Omental fat pad (tissue), 4 donors: ENCODE results near the gene AZIN2. TPM values are rescaled to one million over a fixed set of nuclear protein-coding genes. Genes with fewer than 3 reads are reported as not detected.

Experiments
- ATAC-seq: fragments of 150-250 bp; one replicate; pipeline ENCODE4 v1.9.1; 2016; ENCODE audit warnings: mild to moderate bottlenecking, moderate library complexity; ENCODE audit not compliant: low FRiP score
- DNase-seq: peaks from one replicate; pipeline ENCODE4 v3.0.0-alpha.2; 2019; ENCODE audit warnings: low spot score
- total RNA-seq, 4 donors: library from RNA; depleted of rRNA; stranded (reverse); fragments of >200 nt; gene quantifications; one replicate each; pipeline ENCODE4 v1.1.0, GENCODE V29; 2016
- TF ChIP-seq, protein P1 (sequence below), 3 donors: fragments of 450-650 bp; IDR thresholded peaks; one replicate each; pipeline ENCODE4 v1.5.1; 2016 to 2017; ENCODE audit warnings: antibody characterized with exemption in 3 of 3, mild to moderate bottlenecking in 3 of 3, moderate library complexity in 2 of 3

AZIN2 gene
- total RNA-seq, 4 donors from 2014 or later, result 1.8 to 5.3 (median 3.5) TPM

GRCh38 chr1:33047839-33048305, 33.1 kb upstream of the AZIN2 start:
- TF ChIP-seq, protein P1, sequence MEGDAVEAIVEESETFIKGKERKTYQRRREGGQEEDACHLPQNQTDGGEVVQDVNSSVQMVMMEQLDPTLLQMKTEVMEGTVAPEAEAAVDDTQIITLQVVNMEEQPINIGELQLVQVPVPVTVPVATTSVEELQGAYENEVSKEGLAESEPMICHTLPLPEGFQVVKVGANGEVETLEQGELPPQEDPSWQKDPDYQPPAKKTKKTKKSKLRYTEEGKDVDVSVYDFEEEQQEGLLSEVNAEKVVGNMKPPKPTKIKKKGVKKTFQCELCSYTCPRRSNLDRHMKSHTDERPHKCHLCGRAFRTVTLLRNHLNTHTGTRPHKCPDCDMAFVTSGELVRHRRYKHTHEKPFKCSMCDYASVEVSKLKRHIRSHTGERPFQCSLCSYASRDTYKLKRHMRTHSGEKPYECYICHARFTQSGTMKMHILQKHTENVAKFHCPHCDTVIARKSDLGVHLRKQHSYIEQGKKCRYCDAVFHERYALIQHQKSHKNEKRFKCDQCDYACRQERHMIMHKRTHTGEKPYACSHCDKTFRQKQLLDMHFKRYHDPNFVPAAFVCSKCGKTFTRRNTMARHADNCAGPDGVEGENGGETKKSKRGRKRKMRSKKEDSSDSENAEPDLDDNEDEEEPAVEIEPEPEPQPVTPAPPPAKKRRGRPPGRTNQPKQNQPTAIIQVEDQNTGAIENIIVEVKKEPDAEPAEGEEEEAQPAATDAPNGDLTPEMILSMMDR (IDR thresholded peaks at IDR 0.05), result no peak
- DNase-seq (no peak), ATAC-seq (no peak)

GRCh38 chr1:33048426-33048825, 32.5 kb upstream of the AZIN2 start:
- ATAC-seq (no peak), DNase-seq (no peak)
- TF ChIP-seq, protein P1 (IDR thresholded peaks at IDR 0.05), result no peak

DNA sequence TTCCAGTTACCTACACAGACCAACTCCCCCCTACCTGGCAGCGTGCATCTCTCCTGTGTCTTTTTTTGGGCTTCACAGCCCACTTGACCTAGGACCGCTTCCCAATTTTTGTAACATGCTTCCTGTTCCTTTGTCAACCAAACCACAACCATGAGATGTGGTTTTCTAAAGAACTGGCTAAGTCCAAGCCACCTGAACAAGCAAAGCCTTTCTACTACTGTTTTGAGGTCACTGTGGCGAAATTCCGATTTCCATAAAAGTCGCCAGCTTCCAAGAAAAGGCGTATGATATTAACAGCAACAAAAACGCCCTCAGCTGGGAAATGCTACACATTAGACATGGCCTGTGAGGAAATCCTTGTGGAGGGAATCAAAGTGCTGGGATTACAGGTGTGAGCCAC, 31.6 kb upstream of the AZIN2 start:
- DNase-seq (no peak), ATAC-seq (no peak)
- TF ChIP-seq, protein P1 (IDR thresholded peaks at IDR 0.05), result no peak

DNA sequence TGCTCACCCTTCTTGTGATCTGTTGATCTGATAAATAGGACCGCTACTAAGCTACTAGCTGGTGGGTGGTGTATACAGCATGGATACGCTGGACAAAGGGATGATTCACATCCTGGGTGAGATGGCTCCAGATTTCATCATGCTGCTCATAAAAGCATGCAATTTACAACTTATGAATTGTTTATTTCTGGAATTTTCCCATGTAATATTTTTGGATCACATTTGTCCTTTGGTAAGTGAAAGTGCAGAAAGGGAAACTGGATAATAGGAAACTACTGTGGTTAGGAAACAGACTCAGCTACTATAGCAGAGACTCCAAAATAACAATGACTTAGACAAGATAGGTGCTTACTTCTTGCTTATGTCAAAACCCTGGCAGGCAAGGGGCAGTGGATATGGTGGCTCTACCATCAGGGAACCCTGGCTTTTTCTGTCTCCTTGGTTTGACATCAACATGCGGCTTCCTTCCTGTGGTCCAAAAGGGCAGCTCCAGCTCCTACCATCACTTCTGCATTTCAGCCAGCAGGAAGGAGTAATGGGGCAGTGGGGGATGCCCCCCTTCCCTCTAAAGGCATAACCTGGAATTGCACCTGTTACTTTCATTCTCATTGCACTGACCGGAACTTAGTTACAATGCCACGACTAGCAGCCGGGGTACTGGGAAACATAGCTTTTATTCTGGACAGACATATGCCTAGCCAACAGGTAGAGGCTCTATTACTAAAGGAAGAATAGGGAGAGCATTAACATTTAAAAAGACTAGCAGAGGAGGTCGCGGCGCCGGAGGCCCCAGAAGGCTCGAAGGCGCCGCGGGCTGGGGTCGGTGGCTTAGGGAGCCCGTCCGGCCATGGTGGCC, 30.5 kb upstream of the AZIN2 start:
- DNase-seq, result no peak
- peak; percentile 44 for ATAC-seq
- TF ChIP-seq, protein P1 (IDR thresholded peaks at IDR 0.05), result no peak

GRCh38 chr1:33055210-33056008, 25.5 kb upstream of the AZIN2 start:
- DNase-seq, result no peak
- ATAC-seq, result peak; percentile 87
- TF ChIP-seq, protein P1 (IDR thresholded peaks at IDR 0.05), result peak in 1 of 3 donors; percentile 85

DNA sequence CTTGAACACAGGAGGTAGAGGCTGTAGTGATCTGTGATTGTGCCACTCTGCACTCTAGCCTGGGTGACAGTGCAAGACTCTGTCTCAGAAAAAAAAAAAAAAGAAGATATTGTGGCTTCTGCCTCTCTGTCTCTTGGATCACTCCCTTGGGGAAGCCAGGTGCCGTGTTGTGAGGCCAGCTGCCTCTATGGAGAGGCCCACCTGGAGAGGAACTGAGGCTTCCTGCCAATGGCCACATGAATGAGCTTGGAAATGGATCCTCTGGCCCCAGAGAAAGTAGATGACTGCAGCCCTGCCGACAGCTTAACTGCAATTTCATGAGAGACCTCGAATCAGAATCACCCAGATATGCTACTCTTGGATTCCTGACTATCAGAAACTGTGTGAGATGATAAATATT, 24.5 kb upstream of the AZIN2 start:
- ATAC-seq, result no peak
- TF ChIP-seq, protein P1 (IDR thresholded peaks at IDR 0.05), result no peak

More for the DNA sequence above, 24.5 kb upstream of the AZIN2 start:
- no peak for DNase-seq
